Vagina (tissue), 2 donors: ENCODE data around the gene IGSF9.

Experiments used
- POLR2A ChIP-seq, 2 donors: fragments of 450-650 bp; IDR thresholded peaks; one replicate each; pipeline ENCODE4 v1.6.1; 2017; ENCODE audit warnings: antibody characterized with exemption in 2 of 2, mild to moderate bottlenecking in 2 of 2, moderate library complexity in 2 of 2
- TF ChIP-seq, protein P1 (sequence below), 3 experiments: fragments of 450-650 bp in 2 of 3; fragments of 200-600 bp in 1 of 3; sonication (generic) in 1 of 3; IDR thresholded peaks; one replicate each; pipeline ENCODE4 v1.5.1; 2017 to 2019; ENCODE audit warnings: antibody characterized with exemption in 3 of 3, mild to moderate bottlenecking in 2 of 3, moderate library complexity in 2 of 3

DNA sequence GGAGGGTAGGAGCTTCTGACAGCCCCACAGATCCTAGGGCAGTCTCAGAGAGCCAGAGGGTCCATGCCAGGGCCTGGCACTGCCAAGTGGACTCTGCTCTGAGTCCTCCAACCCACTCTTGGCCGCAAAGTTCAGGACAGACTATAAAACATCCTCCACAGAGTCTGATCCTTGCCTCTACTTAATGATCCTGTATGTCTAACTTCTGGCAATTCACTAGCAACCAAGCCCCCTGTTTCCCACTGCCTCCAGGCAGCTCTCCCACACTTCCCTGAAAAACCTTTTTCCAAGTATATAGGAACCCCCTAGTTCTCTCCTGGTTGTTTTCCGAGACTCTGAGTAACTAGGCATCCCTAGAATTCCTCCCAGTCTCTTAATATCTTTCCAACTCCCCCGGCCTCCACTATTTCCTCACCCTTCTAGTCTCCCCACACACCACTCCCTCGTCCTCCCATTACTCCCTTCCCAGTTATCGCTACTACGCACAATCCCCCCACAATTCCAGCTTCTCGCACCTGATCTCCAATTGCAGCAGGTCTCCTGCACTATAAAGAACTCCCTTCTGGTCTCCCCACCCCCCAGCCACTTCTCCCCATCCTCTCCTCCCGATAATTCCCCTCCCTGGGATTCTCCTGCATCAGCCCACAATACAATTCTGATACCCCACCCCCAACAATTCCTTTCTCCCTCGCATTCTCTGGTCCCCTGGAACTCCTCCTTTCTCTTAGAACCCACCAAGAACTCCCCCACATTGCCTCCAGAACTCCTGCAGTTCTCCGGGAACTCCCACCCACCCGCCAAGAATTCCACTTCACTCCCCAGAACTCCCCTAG lies 574 bp downstream of the IGSF9 start:
- TF ChIP-seq, protein P1, sequence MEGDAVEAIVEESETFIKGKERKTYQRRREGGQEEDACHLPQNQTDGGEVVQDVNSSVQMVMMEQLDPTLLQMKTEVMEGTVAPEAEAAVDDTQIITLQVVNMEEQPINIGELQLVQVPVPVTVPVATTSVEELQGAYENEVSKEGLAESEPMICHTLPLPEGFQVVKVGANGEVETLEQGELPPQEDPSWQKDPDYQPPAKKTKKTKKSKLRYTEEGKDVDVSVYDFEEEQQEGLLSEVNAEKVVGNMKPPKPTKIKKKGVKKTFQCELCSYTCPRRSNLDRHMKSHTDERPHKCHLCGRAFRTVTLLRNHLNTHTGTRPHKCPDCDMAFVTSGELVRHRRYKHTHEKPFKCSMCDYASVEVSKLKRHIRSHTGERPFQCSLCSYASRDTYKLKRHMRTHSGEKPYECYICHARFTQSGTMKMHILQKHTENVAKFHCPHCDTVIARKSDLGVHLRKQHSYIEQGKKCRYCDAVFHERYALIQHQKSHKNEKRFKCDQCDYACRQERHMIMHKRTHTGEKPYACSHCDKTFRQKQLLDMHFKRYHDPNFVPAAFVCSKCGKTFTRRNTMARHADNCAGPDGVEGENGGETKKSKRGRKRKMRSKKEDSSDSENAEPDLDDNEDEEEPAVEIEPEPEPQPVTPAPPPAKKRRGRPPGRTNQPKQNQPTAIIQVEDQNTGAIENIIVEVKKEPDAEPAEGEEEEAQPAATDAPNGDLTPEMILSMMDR (IDR thresholded peaks at IDR 0.05): no peak
- TF ChIP-seq POLR2A (IDR thresholded peaks at IDR 0.05): no peak
